Liver (tissue), 9 donors: ENCODE measurements around the gene AMBRA1. TPM values are rescaled to one million over a fixed set of nuclear protein-coding genes. Genes with fewer than 3 reads are reported as not detected.
"Not testable (repeated sequence)": the region's sequence is repeated elsewhere in the genome, so short reads cannot be mapped to it uniquely, and the experiment has no call there.

Experiments used
- DNase-seq: peaks from one replicate; pipeline ENCODE4 v3.0.0-alpha.2; 2017; ENCODE audit warnings: low spot score
- H3K27ac ChIP-seq, 2 donors: one replicate each; pipeline ENCODE4 v1.7.0; 2013; ENCODE audit warnings: inconsistent platforms in 2 of 2, low read length in 2 of 2, control low read depth in 1 of 2, low read depth in 1 of 2, mild to moderate bottlenecking in 1 of 2
- H3K27me3 ChIP-seq, 4 donors: one replicate each; pipeline versions ENCODE4 v1.6.1 to v1.7.0; 2013; ENCODE audit warnings: low read length in 3 of 4, inconsistent platforms in 1 of 4, mild to moderate bottlenecking in 1 of 4, moderate library complexity in 1 of 4; ENCODE audit not compliant: control insufficient read depth in 4 of 4, insufficient read depth in 4 of 4
- H3K36me3 ChIP-seq, 4 donors: one replicate each; pipeline versions ENCODE4 v1.6.1 to v1.7.0; 2013; ENCODE audit warnings: low read length in 3 of 4, mild to moderate bottlenecking in 3 of 4, low read depth in 1 of 4, moderate library complexity in 1 of 4; ENCODE audit not compliant: control insufficient read depth in 4 of 4, insufficient read depth in 3 of 4
- H3K4me1 ChIP-seq, 4 donors: one replicate each; pipeline versions ENCODE4 v1.6.1 to v1.7.0; 2013; ENCODE audit warnings: low read length in 3 of 4, mild to moderate bottlenecking in 3 of 4, moderate library complexity in 1 of 4; ENCODE audit not compliant: control insufficient read depth in 4 of 4, insufficient read depth in 4 of 4
- H3K4me3 ChIP-seq, 3 donors: one replicate each; pipeline versions ENCODE4 v1.6.1 to v1.7.0; 2013; ENCODE audit warnings: low read length in 3 of 3, control low read depth in 1 of 3, low read depth in 1 of 3, mild to moderate bottlenecking in 1 of 3
- H3K9ac ChIP-seq, 2 donors: one replicate each; pipeline ENCODE4 v1.7.0; 2013; ENCODE audit warnings: low read length in 2 of 2, mild to moderate bottlenecking in 2 of 2, moderate library complexity in 2 of 2, control low read depth in 1 of 2, low read depth in 1 of 2
- H3K9me3 ChIP-seq, 4 donors: one replicate each; pipeline versions ENCODE4 v1.6.1 to v1.7.0; 2013; ENCODE audit warnings: low read length in 3 of 4; ENCODE audit not compliant: control insufficient read depth in 4 of 4
- ATF3 ChIP-seq: IDR thresholded peaks from 2 replicates; pipeline ENCODE4 v1.6.1; 2016; ENCODE audit warnings: antibody characterized with exemption
- GABPA ChIP-seq, 2 donors: IDR thresholded peaks in 1 of 2; conservative IDR thresholded peaks in 1 of 2; 2 replicates each; pipeline ENCODE4 v1.6.1; 2016; ENCODE audit warnings: antibody characterized with exemption in 2 of 2, mild to moderate bottlenecking in 1 of 2, moderate library complexity in 1 of 2
- HNF4A ChIP-seq, 2 donors: conservative IDR thresholded peaks; 2 replicates each; pipeline ENCODE4 v1.6.1; 2016; ENCODE audit warnings: antibody characterized with exemption in 2 of 2, mild to moderate bottlenecking in 2 of 2
- HNF4G ChIP-seq: IDR thresholded peaks from 2 replicates; pipeline ENCODE4 v1.6.1; 2016; ENCODE audit warnings: antibody characterized with exemption
- JUND ChIP-seq, 2 donors: IDR thresholded peaks; 2 replicates each; pipeline ENCODE4 v1.6.1; 2016; ENCODE audit warnings: antibody characterized with exemption in 2 of 2
- REST ChIP-seq: IDR thresholded peaks from 2 replicates; pipeline ENCODE4 v1.6.1; 2016; ENCODE audit warnings: antibody characterized with exemption, mild to moderate bottlenecking
- RXRA ChIP-seq, 2 donors: IDR thresholded peaks; 2 replicates each; pipeline ENCODE4 v1.6.1; 2017 to 2018; ENCODE audit warnings: antibody characterized with exemption in 2 of 2, mild to moderate bottlenecking in 1 of 2
- ZBTB33 ChIP-seq: IDR thresholded peaks from 2 replicates; pipeline ENCODE4 v1.6.1; 2016; ENCODE audit warnings: antibody characterized with exemption
- WGBS: extraction: QIAGEN DNeasy Blood & Tissue Kit; methylation state at CpG from one replicate; pipeline ENCODE4 v1.1.7; 2013; 5-methylcytosine and 5-hydroxymethylcytosine counted together
- polyA plus RNA-seq, 2 donors: library from polyadenylated mRNA; stranded (reverse) in 1 of 2; unstranded in 1 of 2; fragments of 200-250 nt in 1 of 2; fragments of >200 nt in 1 of 2; fragmentation: Nextera tagmentation in 1 of 2; extraction: Ambion mirVana in 1 of 2; gene quantifications; one replicate each; pipeline versions ENCODE4 v1.2.1 to v1.2.3, GENCODE V29; 2013 to 2015
- total RNA-seq, 2 donors: library from RNA; depleted of rRNA; stranded (reverse); fragments of >200 nt; gene quantifications; one replicate each; pipeline ENCODE4 v1.2.3, GENCODE V29; 2014
- donor health status: healthy.
- donor health status: healthy.
- donor health status: healthy.
- donor health status: healthy.
- donor health status: healthy.

The AMBRA1 gene
- total and polyA plus RNA-seq, 4 donors: 3.7 to 25.7 (median 15.1) TPM

- Histone ChIP-seq H3K9me3 (no peaks in the 10 kb centered on the region), H3K4me3 (no peak overlapping the region), H3K4me1 (no peaks in the 10 kb centered on the region), H3K9ac (no peak overlapping the region), H3K36me3 (peaks cover 7 to 57% (median 17%) of the 10 kb centered on the region in 4 donors), H3K27ac (no peak overlapping the region), H3K27me3 (no peaks in the 10 kb centered on the region)
- TF ChIP-seq RXRA (IDR thresholded peaks at IDR 0.05): no peak
- no peak for TF ChIP-seq ZBTB33
- TF ChIP-seq HNF4A (conservative IDR thresholded peaks at IDR 0.05): no peak
- no peak for TF ChIP-seq GABPA (IDR thresholded peaks at IDR 0.05 in 1 of 2, conservative IDR thresholded peaks at IDR 0.05 in 1 of 2)
- TF ChIP-seq REST: no peak
- TF ChIP-seq JUND (IDR thresholded peaks at IDR 0.05): no peak
- TF ChIP-seq ATF3: no peak
- no peak for DNase-seq
- WGBS: 95% methylated on average over 30 of the region's 30 CpGs
These were observed 219.8 kb downstream of the AMBRA1 start for GRCh38 chr11:46373787-46374740.

- H3K9me3 ChIP-seq, H3K27me3 ChIP-seq, H3K27ac ChIP-seq, DNase-seq, H3K9ac ChIP-seq, H3K4me3 ChIP-seq, H3K4me1 ChIP-seq: not testable (repeated sequence)
- peaks cover 7 to 55% (median 17%) of the 10 kb centered on the region in 4 donors for H3K36me3 ChIP-seq
- 97% methylated on average over 15 of the region's 15 CpGs for WGBS
These were observed 221.3 kb downstream of the AMBRA1 start for GRCh38 chr11:46372501-46372900.

- Histone ChIP-seq H3K27ac (no peak overlapping the region), H3K9ac (no peak overlapping the region), H3K9me3 (no peaks in the 10 kb centered on the region), H3K4me1 (peaks cover 0 to 4% (median 0%) of the 10 kb centered on the region in 4 donors), H3K4me3 (no peak overlapping the region), H3K36me3 (peaks cover 7 to 51% (median 17%) of the 10 kb centered on the region in 4 donors), H3K27me3 (no peaks in the 10 kb centered on the region)
- WGBS: 82% methylated on average over 10 of the region's 10 CpGs
- no peak for DNase-seq
- TF ChIP-seq REST (no peak), HNF4G (no peak)
These were observed 221.7 kb downstream of the AMBRA1 start for GRCh38 chr11:46372086-46372485.

GRCh38 chr11:46371262-46371661 lies 222.6 kb downstream of the AMBRA1 start:
- not testable (repeated sequence) for H3K27me3 ChIP-seq, H3K27ac ChIP-seq, H3K4me3 ChIP-seq, H3K9me3 ChIP-seq, H3K4me1 ChIP-seq, H3K9ac ChIP-seq, DNase-seq
- H3K36me3 ChIP-seq: peaks cover 5 to 45% (median 15%) of the 10 kb centered on the region in 4 donors
- 92% methylated on average over 19 of the region's 19 CpGs for WGBS
